ENCODE data around the gene CBX7.
A peak's percentile ranks its signal among the peaks of the same experiment; 100 is the strongest.

The CBX7 gene

GRCh38 chr22:39122772-39123470 lies 29.6 kb downstream of the CBX7 start:
- DNase-seq = no peak

GRCh38 chr22:39120983-39121382 lies 31.5 kb downstream of the CBX7 start:
- no peak for DNase-seq

GRCh38 chr22:39117585-39118191 lies 34.8 kb downstream of the CBX7 start:
- DNase-seq = peak in 2 of 3 experiments; percentile 39 to 64

- DNase-seq = no peak
These were observed 36.4 kb downstream of the CBX7 start for GRCh38 chr22:39115977-39116621.

DNA sequence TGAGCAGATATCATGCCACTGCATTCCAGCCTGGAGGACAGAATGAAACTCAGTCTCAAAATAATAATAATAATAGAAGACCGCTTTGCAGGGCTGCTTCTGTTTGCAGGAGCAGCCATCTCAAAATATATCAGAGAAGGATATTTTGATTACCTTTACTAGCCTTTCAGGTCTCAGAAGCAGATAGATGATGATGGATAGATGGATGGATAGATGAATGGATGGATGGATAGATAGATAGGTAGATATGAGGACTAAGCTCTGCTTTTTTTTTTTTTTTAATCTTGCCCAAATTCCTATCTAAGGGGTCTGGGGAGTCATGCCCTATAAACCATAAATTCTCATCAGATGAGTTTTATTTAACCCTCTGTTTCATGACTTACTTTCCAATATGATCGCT lies 36.9 kb downstream of the CBX7 start:
- DNase-seq = no peak

DNA sequence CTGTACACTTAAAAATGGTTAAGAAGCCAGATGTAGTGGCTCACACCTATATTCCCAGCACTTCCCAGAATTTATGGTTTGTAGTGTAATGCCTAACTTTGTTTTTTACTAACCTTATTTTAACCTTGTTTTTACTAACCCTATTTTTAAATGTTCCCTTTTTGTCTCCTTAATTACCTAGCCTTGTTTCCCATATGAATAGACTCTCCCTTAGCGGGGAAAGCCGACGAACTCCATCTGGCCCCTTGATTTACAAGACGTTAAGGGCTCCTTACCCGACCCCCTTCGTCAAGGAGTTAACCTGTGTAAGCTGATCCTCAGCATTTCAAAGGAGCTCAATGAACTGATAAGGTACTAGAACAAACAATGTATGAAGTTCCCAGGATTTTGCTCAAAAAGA lies 38.4 kb downstream of the CBX7 start:
- no peak for DNase-seq

GRCh38 chr22:39110631-39111561 lies 41.6 kb downstream of the CBX7 start:
- DNase-seq = peak in 1 of 3 experiments; percentile 32

- no peak for DNase-seq
These were observed 43.1 kb downstream of the CBX7 start for GRCh38 chr22:39109361-39109760.

DNA sequence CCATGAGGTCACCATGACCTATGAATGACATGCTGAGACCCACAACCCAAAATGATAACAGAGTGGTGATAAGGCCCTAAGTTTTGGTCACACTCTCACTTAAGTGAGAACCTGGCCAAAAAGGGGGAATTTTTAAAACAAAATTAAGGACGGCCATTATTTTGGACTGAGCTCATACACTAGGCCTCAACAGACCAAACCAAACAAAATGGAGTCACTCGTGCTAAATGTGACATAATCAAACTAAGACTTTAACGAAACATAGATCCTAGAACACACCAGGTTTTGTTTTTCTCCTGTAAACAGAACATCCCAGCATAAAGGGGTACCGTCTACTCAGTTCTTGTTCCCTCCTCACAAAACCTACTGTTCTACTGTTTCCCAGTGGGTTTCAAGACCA lies 44.0 kb downstream of the CBX7 start:
- DNase-seq = no peak

DNA sequence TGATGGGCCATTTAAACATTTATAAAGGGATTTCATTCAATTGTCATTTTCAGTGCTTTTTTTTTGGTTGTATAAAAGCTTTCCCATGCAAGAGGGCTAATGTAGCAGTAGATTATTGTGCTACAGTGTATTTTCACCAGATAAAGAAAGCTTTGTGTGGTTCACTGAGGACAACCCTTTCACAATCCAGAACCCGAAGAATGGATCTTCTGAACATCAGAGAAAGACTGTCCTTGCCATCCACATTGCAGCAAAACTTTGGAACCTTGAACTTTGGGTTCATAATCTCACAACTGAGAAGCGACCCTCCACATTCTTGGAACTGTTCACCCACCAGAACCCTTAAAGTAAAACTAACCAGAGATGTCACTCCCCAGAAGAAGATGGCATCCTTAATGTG lies 46.2 kb downstream of the CBX7 start:
- no peak for DNase-seq

- DNase-seq = no peak
These were observed 49.0 kb downstream of the CBX7 start for GRCh38 chr22:39103431-39103830.

GRCh38 chr22:39101226-39101625 lies 51.3 kb downstream of the CBX7 start:
- DNase-seq = no peak

- DNase-seq = no peak
These were observed 53.9 kb downstream of the CBX7 start for GRCh38 chr22:39098576-39098975.

DNA sequence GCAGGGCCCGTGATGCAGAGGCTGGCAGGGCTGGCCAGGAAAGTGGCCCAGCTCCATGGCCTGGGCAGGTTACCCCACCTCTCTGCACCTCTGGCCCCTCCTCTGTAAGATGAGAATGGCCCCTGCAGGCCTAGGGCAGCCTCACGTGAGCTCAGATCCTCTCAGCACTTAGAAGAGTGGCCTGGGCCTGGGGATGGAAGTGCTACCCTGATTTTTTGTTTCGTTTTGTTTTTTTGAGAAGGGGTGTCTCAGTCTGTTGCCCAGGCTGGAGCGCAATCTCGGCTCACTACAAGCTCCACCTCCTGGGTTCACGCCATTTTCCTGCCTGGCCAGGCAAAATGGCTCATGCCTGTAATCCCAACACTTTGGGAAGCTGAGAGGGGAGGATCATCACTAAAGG lies 54.5 kb downstream of the CBX7 start:
- DNase-seq = no peak

- no peak for DNase-seq
These were observed 55.1 kb downstream of the CBX7 start, which contains the start of gene APOBEC3H for GRCh38 chr22:39097098-39098020. Gene APOBEC3H, plus strand, starts transcription at chr22:39097244. Its CDS starts 3,035 bp downstream, at chr22:39100279.

DNA sequence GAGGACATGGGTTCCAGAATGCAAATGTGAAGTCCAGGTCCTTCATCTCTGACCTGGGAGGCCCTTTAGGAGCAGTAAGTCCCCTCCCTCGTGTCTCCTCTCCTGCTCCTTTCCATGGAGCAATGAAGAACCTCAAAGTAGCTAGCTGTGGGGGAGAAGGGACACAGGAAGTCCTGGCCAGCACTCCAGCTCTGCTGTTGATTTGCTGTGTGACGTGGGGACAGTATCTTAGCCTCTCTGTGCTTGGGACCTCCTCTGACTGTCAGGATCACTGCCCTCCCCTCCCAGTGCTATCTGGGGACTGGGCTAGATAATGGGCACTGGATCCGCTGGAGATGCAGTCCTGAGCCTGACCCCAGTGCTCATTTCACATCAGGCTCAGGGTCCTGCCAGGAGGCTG lies 56.5 kb downstream of the CBX7 start:
- DNase-seq = no peak

GRCh38 chr22:39094717-39095389 lies 57.6 kb downstream of the CBX7 start:
- no peak for DNase-seq

- DNase-seq = no peak
These were observed 60.2 kb downstream of the CBX7 start for GRCh38 chr22:39092111-39092862.

- no peak for DNase-seq
These were observed 61.1 kb downstream of the CBX7 start for GRCh38 chr22:39091126-39092081.

Data from NCI-H1417 (cell line).